Measurements from ENCODE around the gene PRELID3B.

GRCh38 chr20:59001449-59002171 is 41.0 kb downstream of the PRELID3B start:
- TF ChIP-seq CTCF (IDR thresholded peaks at IDR 0.05) (no peak), POLR2AphosphoS5 (IDR thresholded peaks at IDR 0.05) (no peak)
